K562 (cell line): Measurements from ENCODE around the gene EFHC1. TPM values are rescaled to one million over a fixed set of nuclear protein-coding genes. Genes with fewer than 3 reads are reported as not detected.
A peak's percentile ranks its signal among the peaks of the same experiment; 100 is the strongest.

ENCODE experiments used
- CBFA2T3 ChIP-seq: fragments of 450-650 bp; IDR thresholded peaks from 2 replicates; pipeline ENCODE4 v1.6.1; 2017
- CSDE1 ChIP-seq, 2 experiments: fragments of 450-650 bp; IDR thresholded peaks; 2 replicates each; pipeline ENCODE4 v1.6.1; 2016; ENCODE audit warnings: mild to moderate bottlenecking in 1 of 2
- HLTF ChIP-seq: fragments of 450-650 bp; IDR thresholded peaks from 2 replicates; pipeline ENCODE4 v1.6.1; 2016
- HNRNPUL1 ChIP-seq: fragments of 200-400 bp; formaldehyde crosslinking; IDR thresholded peaks from 2 replicates; pipeline ENCODE4 v1.6.1; 2017; ENCODE audit warnings: low read length
- KLF16 ChIP-seq: IDR thresholded peaks from 2 replicates; pipeline ENCODE4 v1.6.1; 2016; ENCODE audit warnings: antibody characterized with exemption
- MEIS2 ChIP-seq: fragments of 450-650 bp; IDR thresholded peaks from 2 replicates; pipeline ENCODE4 v1.6.1; 2014; ENCODE audit warnings: mild to moderate bottlenecking; ENCODE audit not compliant: partially characterized antibody
- MLX ChIP-seq, 2 experiments: fragments of 450-650 bp in 1 of 2; sonication (generic) in 1 of 2; formaldehyde crosslinking; conservative IDR thresholded peaks; 2 replicates each; pipeline versions ENCODE4 v1.4.0 to v1.8.1; 2020 to 2022; ENCODE audit warnings: mild to moderate bottlenecking in 1 of 2, missing genetic modification reagents in 1 of 2
- NFE2 ChIP-seq: IDR thresholded peaks from 2 replicates; pipeline ENCODE4 v1.6.1; 2014; ENCODE audit warnings: antibody characterized with exemption, low read depth
- NFRKB ChIP-seq: fragments of 450-650 bp; IDR thresholded peaks from 2 replicates; pipeline ENCODE4 v1.6.1; 2016; ENCODE audit warnings: low read depth
- PHF8 ChIP-seq: fragments of 200-600 bp; sonication (generic); IDR thresholded peaks from 2 replicates; pipeline ENCODE4 v1.6.1; 2012; ENCODE audit warnings: mixed run types, mild to moderate bottlenecking, inconsistent platforms, low read length, moderate library complexity, borderline replicate concordance
- PPARD ChIP-seq: fragments of 250-450 bp; sonication (Bioruptor Pico); IDR thresholded peaks from 2 replicates; pipeline ENCODE4 v1.8.0; 2022; ENCODE audit warnings: inconsistent platforms, mild to moderate bottlenecking, moderate library complexity
- SMARCA5 ChIP-seq: fragments of 450-650 bp; IDR thresholded peaks from 2 replicates; pipeline ENCODE4 v1.6.1; 2016
- TBP ChIP-seq: optimal IDR thresholded peaks from 2 replicates; pipeline ENCODE3; 2011; ENCODE audit warnings: low read depth, low read length, improper control_type of control experiment
- TCF15 ChIP-seq: fragments of 250-450 bp; sonication (Bioruptor Pico); IDR thresholded peaks from 2 replicates; pipeline ENCODE4 v1.8.0; 2022; ENCODE audit warnings: moderate library complexity, mild to moderate bottlenecking, inconsistent platforms
- TCF7 ChIP-seq: sonication (generic); IDR thresholded peaks from 2 replicates; pipeline ENCODE4 v1.6.1; 2016; ENCODE audit warnings: antibody characterized with exemption, borderline replicate concordance
- YY1 ChIP-seq, 3 experiments: IDR thresholded peaks; 2 replicates each; pipeline ENCODE4 v1.6.1; 2011; ENCODE audit warnings: low read length in 2 of 3, mild to moderate bottlenecking in 2 of 3, moderate library complexity in 2 of 3, borderline replicate concordance in 1 of 3, control low read depth in 1 of 3, low read depth in 1 of 3; ENCODE audit not compliant: insufficient read depth in 3 of 3, insufficient replicate concordance in 2 of 3, control insufficient read depth in 1 of 3, insufficient read length in 1 of 3; ENCODE audit errors: extremely low read depth in 1 of 3
- ZBTB49 ChIP-seq: sonication (generic); formaldehyde crosslinking; IDR thresholded peaks from 2 replicates; pipeline ENCODE4 v1.8.0; 2022; ENCODE audit warnings: missing genetic modification reagents, mild to moderate bottlenecking, borderline replicate concordance
- ZZZ3 ChIP-seq: fragments of 450-650 bp; IDR thresholded peaks from 2 replicates; pipeline ENCODE4 v1.6.1; 2016; ENCODE audit warnings: antibody characterized with exemption, mild to moderate bottlenecking, moderate library complexity
- polyA plus RNA-seq, 8 experiments: library from polyadenylated mRNA; depleted of rRNA in 4 of 8; stranded (reverse) in 5 of 8; unstranded in 3 of 8; fragments of >200 nt; fragmentation: Nextera tagmentation in 2 of 8; fragmentation: Illumina TruSeq in 1 of 8; extraction: Ambion mirVana in 2 of 8; extraction: Trizol in 1 of 8; gene quantifications; 2 replicates each; pipeline versions ENCODE4 v1.2.1 to v1.2.3, GENCODE V29; 2011 to 2014; ENCODE audit warnings: inconsistent platforms in 1 of 8, missing spikeins in 1 of 8
- total RNA-seq, 7 experiments: library from RNA; depleted of rRNA in 6 of 7; stranded (reverse); fragments of >200 nt in 6 of 7; fragmentation: Illumina TruSeq in 2 of 7; extraction: Trizol in 2 of 7; gene quantifications; 2 replicates each; pipeline versions ENCODE4 v1.2.1 to v1.2.3, GENCODE V29; 2011 to 2021; ENCODE audit warnings: low replicate concordance in 1 of 7
- TF ChIP-seq, protein P1 (sequence below): fragments of 450-650 bp; IDR thresholded peaks from 2 replicates; pipeline ENCODE4 v1.6.1; 2016; ENCODE audit warnings: missing biosample characterization, missing genetic modification characterization
- TF ChIP-seq, protein P2 (sequence below): fragments of 250-450 bp; sonication (Bioruptor Pico); IDR thresholded peaks from 2 replicates; pipeline ENCODE4 v1.5.0; 2021
- TF ChIP-seq, protein P3 (sequence below): fragments of 250-450 bp; sonication (Bioruptor Pico); IDR thresholded peaks from 2 replicates; pipeline ENCODE4 v1.8.0; 2021; ENCODE audit warnings: mild to moderate bottlenecking, moderate library complexity

EFHC1 gene
- total and polyA plus RNA-seq, 9 of the 15 experiments (the other 6 are each of a cell fraction or from before 2014, with no cell fraction given), result 9.5 to 31.0 (median 14.9) TPM

- TF ChIP-seq PPARD, result no peak
- TF ChIP-seq, protein P1, sequence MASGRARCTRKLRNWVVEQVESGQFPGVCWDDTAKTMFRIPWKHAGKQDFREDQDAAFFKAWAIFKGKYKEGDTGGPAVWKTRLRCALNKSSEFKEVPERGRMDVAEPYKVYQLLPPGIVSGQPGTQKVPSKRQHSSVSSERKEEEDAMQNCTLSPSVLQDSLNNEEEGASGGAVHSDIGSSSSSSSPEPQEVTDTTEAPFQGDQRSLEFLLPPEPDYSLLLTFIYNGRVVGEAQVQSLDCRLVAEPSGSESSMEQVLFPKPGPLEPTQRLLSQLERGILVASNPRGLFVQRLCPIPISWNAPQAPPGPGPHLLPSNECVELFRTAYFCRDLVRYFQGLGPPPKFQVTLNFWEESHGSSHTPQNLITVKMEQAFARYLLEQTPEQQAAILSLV, result no peak
- peak; percentile 81 for TF ChIP-seq TBP
- TF ChIP-seq NFE2, result peak; percentile 83
- peak; percentile 53; the same call in 1 of the 2 replicates for TF ChIP-seq PHF8
- TF ChIP-seq, protein P2, sequence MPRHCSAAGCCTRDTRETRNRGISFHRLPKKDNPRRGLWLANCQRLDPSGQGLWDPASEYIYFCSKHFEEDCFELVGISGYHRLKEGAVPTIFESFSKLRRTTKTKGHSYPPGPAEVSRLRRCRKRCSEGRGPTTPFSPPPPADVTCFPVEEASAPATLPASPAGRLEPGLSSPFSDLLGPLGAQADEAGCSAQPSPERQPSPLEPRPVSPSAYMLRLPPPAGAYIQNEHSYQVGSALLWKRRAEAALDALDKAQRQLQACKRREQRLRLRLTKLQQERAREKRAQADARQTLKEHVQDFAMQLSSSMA (CRISPR knock-in tag), result no peak
- no peak for TF ChIP-seq CSDE1 (IDR thresholded peaks at IDR 0.05)
- no peak for TF ChIP-seq ZZZ3
- TF ChIP-seq NFRKB, result peak; percentile 74
- TF ChIP-seq TCF15 (CRISPR knock-in tag), result no peak
- no peak for TF ChIP-seq MEIS2
- TF ChIP-seq TCF7, result no peak
- peak; percentile 71 to 96 (median 88) for TF ChIP-seq YY1 (IDR thresholded peaks at IDR 0.05; ENCODE audit: borderline replicate concordance in 1 of 3, control insufficient read depth in 1 of 3, extremely low read depth in 1 of 3, insufficient read depth in 3 of 3, insufficient read length in 1 of 3, insufficient replicate concordance in 2 of 3, low read depth in 1 of 3, low read length in 2 of 3)
- TF ChIP-seq SMARCA5, result no peak
- TF ChIP-seq, protein P3, sequence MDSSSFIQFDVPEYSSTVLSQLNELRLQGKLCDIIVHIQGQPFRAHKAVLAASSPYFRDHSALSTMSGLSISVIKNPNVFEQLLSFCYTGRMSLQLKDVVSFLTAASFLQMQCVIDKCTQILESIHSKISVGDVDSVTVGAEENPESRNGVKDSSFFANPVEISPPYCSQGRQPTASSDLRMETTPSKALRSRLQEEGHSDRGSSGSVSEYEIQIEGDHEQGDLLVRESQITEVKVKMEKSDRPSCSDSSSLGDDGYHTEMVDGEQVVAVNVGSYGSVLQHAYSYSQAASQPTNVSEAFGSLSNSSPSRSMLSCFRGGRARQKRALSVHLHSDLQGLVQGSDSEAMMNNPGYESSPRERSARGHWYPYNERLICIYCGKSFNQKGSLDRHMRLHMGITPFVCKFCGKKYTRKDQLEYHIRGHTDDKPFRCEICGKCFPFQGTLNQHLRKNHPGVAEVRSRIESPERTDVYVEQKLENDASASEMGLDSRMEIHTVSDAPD, result no peak
- TF ChIP-seq KLF16, result no peak
- peak; percentile 77 for TF ChIP-seq CBFA2T3
- TF ChIP-seq HLTF, result no peak
- no peak for TF ChIP-seq ZBTB49 (CRISPR knock-in tag)
- no peak for TF ChIP-seq HNRNPUL1
- no peak for TF ChIP-seq MLX (CRISPR knock-in tag; conservative IDR thresholded peaks at IDR 0.05)
These were observed 97.5 kb downstream of the EFHC1 start (continued) for GRCh38 chr6:52517502-52518278.
